Esophagus squamous epithelium (tissue), 4 donors: Measurements from ENCODE around the gene SLC51B.

Experiments
- POLR2A ChIP-seq, 4 donors: fragments of 450-650 bp; IDR thresholded peaks; one replicate each; pipeline ENCODE4 v1.6.1; 2017; ENCODE audit warnings: antibody characterized with exemption in 4 of 4, mild to moderate bottlenecking in 4 of 4, moderate library complexity in 3 of 4
- TF ChIP-seq, protein P1 (sequence below), 6 experiments: fragments of 450-650 bp in 4 of 6; fragments of 200-600 bp in 2 of 6; sonication (generic) in 2 of 6; IDR thresholded peaks; one replicate each; pipeline ENCODE4 v1.5.1; 2016 to 2019; ENCODE audit warnings: antibody characterized with exemption in 6 of 6, mild to moderate bottlenecking in 4 of 6, moderate library complexity in 4 of 6

DNA sequence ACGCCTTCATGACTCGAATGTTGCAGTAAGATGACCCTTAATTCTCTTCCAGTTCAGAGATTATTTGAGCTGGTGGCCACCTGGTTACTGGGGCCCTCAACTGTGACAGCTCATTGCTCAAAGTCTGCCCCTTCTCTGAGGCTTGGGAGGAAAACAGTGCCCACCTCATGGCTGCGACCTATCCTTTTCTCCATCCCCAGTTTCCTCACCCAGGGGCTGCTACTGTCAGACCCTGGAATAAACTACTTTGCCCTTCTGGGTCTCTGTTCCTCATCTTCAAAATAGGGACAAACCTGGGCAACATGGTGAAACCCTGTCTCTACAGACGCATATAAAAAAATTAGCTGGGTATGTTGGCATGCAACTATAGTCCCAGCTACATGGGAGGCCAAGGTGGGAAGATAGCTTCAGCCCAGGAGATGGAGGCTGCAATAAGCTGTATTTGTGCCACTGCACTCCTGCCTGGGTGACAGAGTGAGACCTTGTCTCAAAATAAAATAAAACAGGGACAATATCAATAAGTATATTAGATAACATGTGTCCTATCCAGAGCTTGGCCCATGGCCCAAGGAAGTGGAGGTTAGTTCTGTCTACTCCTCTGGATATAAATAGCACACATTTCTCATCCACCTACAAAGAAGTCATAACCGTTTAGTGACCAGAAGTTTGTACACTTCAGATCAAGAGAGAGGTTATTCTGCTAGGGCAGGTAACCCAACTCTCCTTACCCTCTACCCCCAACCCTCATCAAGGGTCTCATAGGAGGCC is 24.8 kb downstream of the SLC51B start:
- TF ChIP-seq, protein P1, sequence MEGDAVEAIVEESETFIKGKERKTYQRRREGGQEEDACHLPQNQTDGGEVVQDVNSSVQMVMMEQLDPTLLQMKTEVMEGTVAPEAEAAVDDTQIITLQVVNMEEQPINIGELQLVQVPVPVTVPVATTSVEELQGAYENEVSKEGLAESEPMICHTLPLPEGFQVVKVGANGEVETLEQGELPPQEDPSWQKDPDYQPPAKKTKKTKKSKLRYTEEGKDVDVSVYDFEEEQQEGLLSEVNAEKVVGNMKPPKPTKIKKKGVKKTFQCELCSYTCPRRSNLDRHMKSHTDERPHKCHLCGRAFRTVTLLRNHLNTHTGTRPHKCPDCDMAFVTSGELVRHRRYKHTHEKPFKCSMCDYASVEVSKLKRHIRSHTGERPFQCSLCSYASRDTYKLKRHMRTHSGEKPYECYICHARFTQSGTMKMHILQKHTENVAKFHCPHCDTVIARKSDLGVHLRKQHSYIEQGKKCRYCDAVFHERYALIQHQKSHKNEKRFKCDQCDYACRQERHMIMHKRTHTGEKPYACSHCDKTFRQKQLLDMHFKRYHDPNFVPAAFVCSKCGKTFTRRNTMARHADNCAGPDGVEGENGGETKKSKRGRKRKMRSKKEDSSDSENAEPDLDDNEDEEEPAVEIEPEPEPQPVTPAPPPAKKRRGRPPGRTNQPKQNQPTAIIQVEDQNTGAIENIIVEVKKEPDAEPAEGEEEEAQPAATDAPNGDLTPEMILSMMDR (IDR thresholded peaks at IDR 0.05): no peak
- no peak for TF ChIP-seq POLR2A (IDR thresholded peaks at IDR 0.05)
